Upper lobe of left lung (tissue), 4 donors: ENCODE data around the gene IL17RC.

Experiments
- CTCF ChIP-seq, 6 experiments: fragments of 450-650 bp in 4 of 6; fragments of 200-600 bp in 2 of 6; sonication (generic) in 2 of 6; IDR thresholded peaks; one replicate each; pipeline ENCODE4 v1.5.1; 2016 to 2019; ENCODE audit warnings: antibody characterized with exemption in 6 of 6
- EP300 ChIP-seq, 4 donors: sonication (generic); formaldehyde crosslinking; IDR thresholded peaks; one replicate each; pipeline ENCODE4 v1.5.1; 2017; ENCODE audit warnings: antibody characterized with exemption in 4 of 4, control low read depth in 2 of 4
- POLR2A ChIP-seq, 4 donors: fragments of 450-650 bp; IDR thresholded peaks; one replicate each; pipeline ENCODE4 v1.5.1; 2016 to 2017; ENCODE audit warnings: antibody characterized with exemption in 4 of 4, mild to moderate bottlenecking in 2 of 4

- TF ChIP-seq POLR2A (IDR thresholded peaks at IDR 0.05) (no peak), CTCF (IDR thresholded peaks at IDR 0.05) (no peak), EP300 (IDR thresholded peaks at IDR 0.05) (no peak)
These were observed 38.2 kb upstream of the IL17RC start for GRCh38 chr3:9878700-9879099.
